ENCODE results near the gene UBXN10. TPM values are rescaled to one million over a fixed set of nuclear protein-coding genes. Genes with fewer than 3 reads are reported as not detected.

The UBXN10 gene
- total and polyA plus RNA-seq, 8 donors = 1.8 to 6.4 (median 4.6) TPM

- peaks cover 0 to 7% of the 10 kb centered on the region in 2 donors for H3K27me3 ChIP-seq
- no peak overlapping the region for H3K4me3 ChIP-seq
- no peak for TF ChIP-seq CTCF (IDR thresholded peaks at IDR 0.05)
- DNase-seq = no peak
- H3K27ac ChIP-seq = no peak overlapping the region
- no peaks in the 10 kb centered on the region for H3K36me3 ChIP-seq
- ATAC-seq = no peak
- no peaks in the 10 kb centered on the region for H3K9me3 ChIP-seq
- intact Hi-C loops (cut with DNase I) = no loop called here
- peaks cover 7 to 18% of the 10 kb centered on the region in 2 donors for H3K4me1 ChIP-seq
Measured at GRCh38 chr1:20148571-20149500, 37.1 kb upstream of the UBXN10 start.

- no peak for ATAC-seq
- H3K36me3 ChIP-seq = no peaks in the 10 kb centered on the region
- peaks cover 0 to 7% of the 10 kb centered on the region in 2 donors for H3K27me3 ChIP-seq
- peaks cover 11 to 25% of the 10 kb centered on the region in 2 donors for H3K4me1 ChIP-seq
- no peak for DNase-seq
- intact Hi-C loops (cut with DNase I) = loop anchor here in 1 of 2 donors (5.0 kb wide), 1 partner anchor 232 kb away; no protein-coding TSS in a partner anchor
- no peak for TF ChIP-seq CTCF (IDR thresholded peaks at IDR 0.05)
- H3K9me3 ChIP-seq = no peaks in the 10 kb centered on the region
- no peak overlapping the region for H3K27ac ChIP-seq
- H3K4me3 ChIP-seq = no peak overlapping the region
Measured at GRCh38 chr1:20149601-20150325, 36.1 kb upstream of the UBXN10 start.

GRCh38 chr1:20150326-20150705 is 35.6 kb upstream of the UBXN10 start:
- no peak for TF ChIP-seq CTCF (IDR thresholded peaks at IDR 0.05)
- Histone ChIP-seq H3K27me3 (peaks cover 0 to 7% of the 10 kb centered on the region in 2 donors), H3K36me3 (no peaks in the 10 kb centered on the region), H3K4me1 (peaks cover 11 to 25% of the 10 kb centered on the region in 2 donors), H3K9me3 (no peaks in the 10 kb centered on the region), H3K27ac (no peak overlapping the region), H3K4me3 (no peak overlapping the region)
- intact Hi-C loops (cut with DNase I) = loop anchor here in 1 of 2 donors (5.0 kb wide), 1 partner anchor 233 kb away; no protein-coding TSS in a partner anchor
- ATAC-seq (no peak), DNase-seq (no peak)

GRCh38 chr1:20150969-20151368 is 34.9 kb upstream of the UBXN10 start:
- Histone ChIP-seq H3K4me3 (no peak overlapping the region), H3K27me3 (peaks cover 0 to 7% of the 10 kb centered on the region in 2 donors), H3K27ac (no peak overlapping the region), H3K9me3 (no peaks in the 10 kb centered on the region), H3K36me3 (no peaks in the 10 kb centered on the region), H3K4me1 (peaks cover 11 to 25% of the 10 kb centered on the region in 2 donors)
- intact Hi-C loops (cut with DNase I) = loop anchor here in 1 of 2 donors (5.0 kb wide), 1 partner anchor 234 kb away; no protein-coding TSS in a partner anchor
- ATAC-seq (no peak), DNase-seq (no peak)
- TF ChIP-seq CTCF (IDR thresholded peaks at IDR 0.05) = no peak
